Measurements from ENCODE around the gene TSPO2. TPM values are rescaled to one million over a fixed set of nuclear protein-coding genes. Genes with fewer than 3 reads are reported as not detected.

TSPO2 gene
- total RNA-seq, 2 donors from 2014 or later, result not detected

DNA sequence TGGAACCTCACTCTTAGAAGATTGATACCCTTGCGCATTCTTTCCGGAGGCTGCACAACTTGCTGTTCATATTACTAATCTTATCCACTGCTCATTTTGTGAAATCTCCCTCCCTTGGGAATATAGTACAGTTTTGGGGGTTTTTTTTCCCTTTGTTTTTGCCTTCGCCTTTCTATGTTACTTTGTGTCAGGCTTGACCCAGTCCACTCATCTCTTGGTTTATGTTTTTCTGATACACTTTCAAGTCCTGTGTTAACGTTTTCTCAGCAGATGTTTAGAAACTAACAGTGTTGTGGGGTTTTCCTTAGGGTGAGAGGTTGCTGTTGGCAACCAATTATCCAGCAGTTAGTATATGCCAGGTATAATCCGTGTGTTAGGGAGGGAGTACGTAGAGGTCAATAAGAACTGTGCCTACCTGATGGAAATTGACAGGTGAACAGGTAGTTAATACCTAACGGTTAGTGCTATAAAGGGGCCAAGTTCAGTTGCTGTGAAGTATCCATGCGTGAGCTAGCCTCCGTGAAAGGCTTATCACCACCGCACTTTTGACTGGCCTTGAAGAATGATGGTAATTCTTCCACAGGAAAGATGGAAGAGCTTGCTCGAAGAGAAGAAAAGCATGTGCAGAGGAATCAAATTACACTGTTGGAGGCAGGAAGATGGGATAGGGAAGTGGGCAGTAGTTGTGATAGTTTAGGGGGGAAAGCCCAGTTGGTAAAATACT is 31.9 kb downstream of the TSPO2 start:
- peak overlapping the region; percentile 98 to 100 for H3K27ac ChIP-seq
- H3K36me3 ChIP-seq, result no peaks in the 10 kb centered on the region
- peak overlapping the region; percentile 64 to 91 for H3K4me3 ChIP-seq
- H3K9me3 ChIP-seq, result no peaks in the 10 kb centered on the region
- intact Hi-C loops (cut with DNase I), result no loop called here
- DNase-seq (ENCODE audit: low spot score), result no peak
- WGBS, result 4% methylated on average over 11 of the region's 11 CpGs
- peaks cover 10% of the 10 kb centered on the region for H3K4me1 ChIP-seq (replicated peaks)
- TF ChIP-seq POLR2AphosphoS5 (IDR thresholded peaks at IDR 0.05) (peak; percentile 4), POLR2A (IDR thresholded peaks at IDR 0.05) (no peak)
- no peaks in the 10 kb centered on the region for H3K27me3 ChIP-seq (replicated peaks; ENCODE audit: insufficient read depth)

DNA sequence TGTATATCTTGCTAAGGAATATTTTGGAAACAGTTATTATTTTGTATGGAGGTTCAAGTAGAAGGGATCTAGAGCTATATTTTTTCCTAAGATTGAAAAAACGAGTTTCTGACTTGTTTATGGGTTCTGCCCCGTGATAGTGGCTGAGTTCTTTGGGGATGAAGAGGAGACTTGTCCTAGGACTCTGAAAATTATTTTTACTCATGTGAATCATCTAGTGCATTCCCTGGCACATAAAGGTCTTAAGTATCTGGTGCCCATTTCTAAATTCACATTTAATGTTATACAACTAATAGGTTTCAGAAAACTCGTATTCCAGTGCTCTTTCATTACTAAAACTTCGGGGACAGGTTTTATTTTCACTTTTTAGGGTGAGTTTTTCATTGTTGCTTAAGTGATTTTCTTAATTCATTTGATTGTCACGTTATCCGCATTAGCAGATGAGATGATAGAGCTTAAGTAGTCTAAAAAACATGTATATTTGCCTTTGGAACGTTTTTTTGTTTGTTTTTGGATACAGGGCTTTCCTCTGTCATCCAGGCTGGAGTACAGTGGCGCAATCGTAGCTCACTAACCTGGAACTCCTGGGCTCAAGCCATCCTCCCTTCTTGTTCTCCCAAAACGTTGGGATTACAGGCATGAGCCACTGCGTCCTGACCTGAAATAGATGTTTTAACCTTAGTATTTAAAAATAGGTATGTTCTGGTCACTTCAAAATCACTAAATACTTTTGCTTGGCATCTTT is 32.6 kb downstream of the TSPO2 start:
- TF ChIP-seq POLR2A (IDR thresholded peaks at IDR 0.05) (no peak), POLR2AphosphoS5 (IDR thresholded peaks at IDR 0.05) (no peak)
- TF ChIP-seq, protein P1, sequence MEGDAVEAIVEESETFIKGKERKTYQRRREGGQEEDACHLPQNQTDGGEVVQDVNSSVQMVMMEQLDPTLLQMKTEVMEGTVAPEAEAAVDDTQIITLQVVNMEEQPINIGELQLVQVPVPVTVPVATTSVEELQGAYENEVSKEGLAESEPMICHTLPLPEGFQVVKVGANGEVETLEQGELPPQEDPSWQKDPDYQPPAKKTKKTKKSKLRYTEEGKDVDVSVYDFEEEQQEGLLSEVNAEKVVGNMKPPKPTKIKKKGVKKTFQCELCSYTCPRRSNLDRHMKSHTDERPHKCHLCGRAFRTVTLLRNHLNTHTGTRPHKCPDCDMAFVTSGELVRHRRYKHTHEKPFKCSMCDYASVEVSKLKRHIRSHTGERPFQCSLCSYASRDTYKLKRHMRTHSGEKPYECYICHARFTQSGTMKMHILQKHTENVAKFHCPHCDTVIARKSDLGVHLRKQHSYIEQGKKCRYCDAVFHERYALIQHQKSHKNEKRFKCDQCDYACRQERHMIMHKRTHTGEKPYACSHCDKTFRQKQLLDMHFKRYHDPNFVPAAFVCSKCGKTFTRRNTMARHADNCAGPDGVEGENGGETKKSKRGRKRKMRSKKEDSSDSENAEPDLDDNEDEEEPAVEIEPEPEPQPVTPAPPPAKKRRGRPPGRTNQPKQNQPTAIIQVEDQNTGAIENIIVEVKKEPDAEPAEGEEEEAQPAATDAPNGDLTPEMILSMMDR (IDR thresholded peaks at IDR 0.05), result no peak
- no peaks in the 10 kb centered on the region for H3K36me3 ChIP-seq
- peak overlapping the region; percentile 98 to 100 for H3K27ac ChIP-seq
- no peaks in the 10 kb centered on the region for H3K9me3 ChIP-seq
- peak; percentile 15 for DNase-seq (ENCODE audit: low spot score)
- intact Hi-C loops (cut with DNase I), result no loop called here
- H3K4me1 ChIP-seq (replicated peaks), result peaks cover 10% of the 10 kb centered on the region
- H3K4me3 ChIP-seq, result peak overlapping the region; percentile 1 to 64
- no peaks in the 10 kb centered on the region for H3K27me3 ChIP-seq (replicated peaks; ENCODE audit: insufficient read depth)
- WGBS, result 27% methylated on average over 11 of the region's 11 CpGs

DNA sequence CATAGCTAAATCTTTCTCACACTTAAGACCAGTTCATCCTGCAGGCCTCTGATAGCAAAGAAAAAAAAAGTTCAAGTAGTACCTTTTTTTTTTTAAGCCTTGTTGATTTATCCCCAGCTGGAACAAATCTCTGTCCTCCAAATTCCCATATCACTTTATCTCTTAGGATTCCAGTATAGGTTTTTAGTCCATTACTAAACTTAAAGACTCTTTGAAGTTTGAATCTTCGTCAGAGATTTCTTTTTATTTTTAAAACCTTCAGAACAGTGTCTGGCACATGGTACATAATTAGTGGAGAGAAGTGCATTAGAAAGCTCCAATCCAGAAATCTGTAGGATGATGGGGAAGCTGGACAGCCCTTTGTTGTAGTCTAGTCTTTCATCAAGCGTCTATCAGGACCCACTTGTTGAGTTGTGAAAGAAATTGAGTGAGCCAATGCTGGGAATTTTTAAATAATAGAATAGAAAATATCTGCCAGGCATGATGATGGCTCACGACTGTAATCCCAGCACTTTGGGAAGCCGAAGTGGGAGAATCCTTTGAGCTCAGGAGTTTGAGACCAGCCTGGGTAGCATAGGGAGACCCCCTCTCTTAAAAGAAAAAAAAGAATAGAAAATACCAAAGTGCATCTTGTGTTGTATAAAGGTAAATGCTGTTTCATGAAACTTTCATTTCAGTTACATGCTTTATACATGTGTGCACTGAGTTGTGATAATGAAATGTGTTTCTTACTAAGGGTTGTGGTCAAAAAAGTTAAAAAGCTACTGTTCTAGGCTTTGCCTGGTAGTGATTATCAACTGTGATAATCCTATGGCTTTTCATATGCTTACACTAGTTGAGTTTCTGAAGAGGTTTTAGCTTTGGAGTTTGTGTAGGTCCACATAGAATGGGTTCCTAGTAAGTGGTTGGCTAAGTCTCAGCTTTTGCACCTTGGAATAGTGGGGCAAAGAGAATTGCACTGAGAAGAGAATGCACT is 33.7 kb downstream of the TSPO2 start:
- Histone ChIP-seq H3K36me3 (no peaks in the 10 kb centered on the region), H3K27me3 (replicated peaks; ENCODE audit: insufficient read depth) (no peaks in the 10 kb centered on the region), H3K4me3 (no peak overlapping the region), H3K9me3 (no peaks in the 10 kb centered on the region), H3K27ac (peak overlapping the region; percentile 98 to 100), H3K4me1 (replicated peaks) (peaks cover 10% of the 10 kb centered on the region)
- intact Hi-C loops (cut with DNase I), result no loop called here
- TF ChIP-seq, protein P1 (IDR thresholded peaks at IDR 0.05), result no peak
- no peak for TF ChIP-seq POLR2AphosphoS5 (IDR thresholded peaks at IDR 0.05)
- TF ChIP-seq POLR2A (IDR thresholded peaks at IDR 0.05), result no peak
- WGBS, result 68% methylated on average over 4 of the region's 4 CpGs
- DNase-seq (ENCODE audit: low spot score), result no peak

DNA sequence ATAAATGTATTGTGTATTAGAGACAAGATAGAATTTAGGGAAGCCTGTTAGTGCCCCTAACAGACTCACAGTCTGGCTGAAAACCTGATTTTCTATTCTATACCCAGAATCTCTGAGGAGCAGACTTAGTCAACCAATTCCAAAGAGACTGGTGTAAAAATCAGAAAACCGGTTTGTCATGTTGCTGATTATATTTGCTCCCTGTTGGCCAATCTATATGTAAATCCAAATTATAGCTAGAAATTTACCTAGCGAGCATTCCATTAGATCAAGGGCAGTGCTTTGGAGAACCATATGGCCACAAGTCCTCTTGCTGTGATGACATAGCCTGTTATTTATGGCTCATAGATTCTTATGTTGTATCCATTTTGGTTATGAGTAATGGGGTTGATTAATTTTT is 35.3 kb downstream of the TSPO2 start:
- no peak for DNase-seq (ENCODE audit: low spot score)
- TF ChIP-seq POLR2A (IDR thresholded peaks at IDR 0.05), result no peak
- TF ChIP-seq, protein P1 (IDR thresholded peaks at IDR 0.05), result no peak
- TF ChIP-seq POLR2AphosphoS5 (IDR thresholded peaks at IDR 0.05), result no peak
- Histone ChIP-seq H3K9me3 (no peaks in the 10 kb centered on the region), H3K27me3 (replicated peaks; ENCODE audit: insufficient read depth) (no peaks in the 10 kb centered on the region), H3K36me3 (no peaks in the 10 kb centered on the region), H3K27ac (no peak overlapping the region), H3K4me1 (replicated peaks) (peaks cover 10% of the 10 kb centered on the region), H3K4me3 (no peak overlapping the region)
- intact Hi-C loops (cut with DNase I), result no loop called here
- 66% methylated on average over 2 of the region's 2 CpGs for WGBS

DNA sequence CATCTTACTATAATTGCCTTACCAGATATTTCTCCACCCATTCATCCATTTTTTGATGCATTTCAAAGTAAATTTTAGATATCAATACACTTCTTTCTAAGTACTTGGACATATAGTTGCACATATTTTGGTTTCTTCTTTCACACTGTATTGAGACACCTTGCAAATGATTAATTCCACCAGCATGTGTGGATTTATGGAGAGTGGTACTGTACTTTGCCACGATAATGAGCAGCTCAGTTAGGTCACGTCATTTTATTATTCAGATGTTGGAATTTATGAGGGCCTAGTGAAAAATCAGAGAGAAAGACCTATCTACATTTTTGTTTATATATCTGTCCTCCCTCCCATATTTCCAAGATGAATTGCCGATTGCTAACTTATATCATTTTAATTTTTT is 35.8 kb downstream of the TSPO2 start:
- no peaks in the 10 kb centered on the region for H3K27me3 ChIP-seq (replicated peaks; ENCODE audit: insufficient read depth)
- TF ChIP-seq POLR2A (IDR thresholded peaks at IDR 0.05) (no peak), POLR2AphosphoS5 (IDR thresholded peaks at IDR 0.05) (no peak)
- TF ChIP-seq, protein P1 (IDR thresholded peaks at IDR 0.05), result no peak
- H3K9me3 ChIP-seq, result no peaks in the 10 kb centered on the region
- peaks cover 10% of the 10 kb centered on the region for H3K4me1 ChIP-seq (replicated peaks)
- intact Hi-C loops (cut with DNase I), result no loop called here
- no peak for DNase-seq (ENCODE audit: low spot score)
- H3K4me3 ChIP-seq, result no peak overlapping the region
- WGBS, result 70% methylated on average over 3 of the region's 3 CpGs
- no peaks in the 10 kb centered on the region for H3K36me3 ChIP-seq
- H3K27ac ChIP-seq, result no peak overlapping the region

All from prostate gland (tissue), 2 donors.